Loucy (cell line): ENCODE measurements around the gene ETNK2.
A peak's percentile ranks its signal among the peaks of the same experiment; 100 is the strongest.

Source experiments
- H2AFZ ChIP-seq: fragments of 200-600 bp; sonication (generic); 2 replicates; pipeline ENCODE4 v1.6.0; 2016; ENCODE audit warnings: antibody characterized with exemption, mild to moderate bottlenecking, low read length, moderate library complexity
- H3F3A ChIP-seq: fragments of 200-600 bp; 2 replicates; pipeline ENCODE4 v1.6.0; 2016; ENCODE audit warnings: antibody characterized with exemption, low read depth, mild to moderate bottlenecking
- H3K27me3 ChIP-seq: fragments of 200-600 bp; sonication (generic); 2 replicates; pipeline ENCODE4 v1.6.1; 2014; ENCODE audit warnings: low read length, mild to moderate bottlenecking; ENCODE audit not compliant: insufficient read depth, poor library complexity, severe bottlenecking
- H3K36me3 ChIP-seq: fragments of 200-600 bp; sonication (generic); 2 replicates; pipeline ENCODE4 v1.6.1; 2016; ENCODE audit warnings: low read length; ENCODE audit not compliant: insufficient read depth
- H3K4me1 ChIP-seq: fragments of 200-600 bp; sonication (generic); 2 replicates; pipeline ENCODE4 v1.5.1; 2014; ENCODE audit warnings: low read length, mild to moderate bottlenecking; ENCODE audit not compliant: insufficient read depth, poor library complexity, severe bottlenecking
- H3K4me2 ChIP-seq: fragments of 200-600 bp; sonication (generic); 2 replicates; pipeline ENCODE4 v1.6.0; 2014; ENCODE audit warnings: antibody characterized with exemption, low read length, low read depth, mild to moderate bottlenecking; ENCODE audit not compliant: poor library complexity, severe bottlenecking
- H3K4me3 ChIP-seq: fragments of 200-600 bp; sonication (generic); 2 replicates; pipeline ENCODE4 v1.5.1; 2014; ENCODE audit warnings: low read length, mild to moderate bottlenecking, mixed read lengths; ENCODE audit not compliant: poor library complexity, severe bottlenecking
- H3K79me2 ChIP-seq: fragments of 200-600 bp; sonication (generic); 2 replicates; pipeline ENCODE4 v1.6.1; 2014; ENCODE audit warnings: low read length; ENCODE audit not compliant: insufficient read depth
- H3K9ac ChIP-seq: fragments of 200-600 bp; sonication (generic); 2 replicates; pipeline ENCODE4 v1.6.0; 2014; ENCODE audit warnings: mild to moderate bottlenecking, low read depth, low read length, moderate library complexity; ENCODE audit not compliant: poor library complexity, severe bottlenecking
- H3K9me2 ChIP-seq: fragments of 200-600 bp; sonication (generic); replicated peaks from 2 replicates; pipeline ENCODE4 v1.6.1; 2016; ENCODE audit warnings: low read depth, low read length, mixed read lengths
- H3K9me3 ChIP-seq: fragments of 200-600 bp; sonication (generic); 2 replicates; pipeline ENCODE4 v1.6.1; 2014; ENCODE audit warnings: mild to moderate bottlenecking, antibody characterized with exemption, low read length, low read depth; ENCODE audit not compliant: insufficient read depth
- H4K20me1 ChIP-seq: fragments of 200-600 bp; sonication (generic); 2 replicates; pipeline ENCODE4 v1.6.0; 2014; ENCODE audit warnings: antibody characterized with exemption, low read length, mild to moderate bottlenecking; ENCODE audit not compliant: insufficient read depth, poor library complexity, severe bottlenecking
- EZH2phosphoT487 ChIP-seq: fragments of 200-600 bp; IDR thresholded peaks from 2 replicates; pipeline ENCODE4 v1.6.1; 2018; ENCODE audit warnings: antibody characterized with exemption, mild to moderate bottlenecking, moderate library complexity, borderline replicate concordance
- TF ChIP-seq, protein P1 (sequence below): fragments of 200-600 bp; sonication (generic); conservative IDR thresholded peaks from 2 replicates; pipeline ENCODE4 v1.5.1; 2014; ENCODE audit warnings: mild to moderate bottlenecking, antibody characterized with exemption, low read length

ETNK2 gene

DNA sequence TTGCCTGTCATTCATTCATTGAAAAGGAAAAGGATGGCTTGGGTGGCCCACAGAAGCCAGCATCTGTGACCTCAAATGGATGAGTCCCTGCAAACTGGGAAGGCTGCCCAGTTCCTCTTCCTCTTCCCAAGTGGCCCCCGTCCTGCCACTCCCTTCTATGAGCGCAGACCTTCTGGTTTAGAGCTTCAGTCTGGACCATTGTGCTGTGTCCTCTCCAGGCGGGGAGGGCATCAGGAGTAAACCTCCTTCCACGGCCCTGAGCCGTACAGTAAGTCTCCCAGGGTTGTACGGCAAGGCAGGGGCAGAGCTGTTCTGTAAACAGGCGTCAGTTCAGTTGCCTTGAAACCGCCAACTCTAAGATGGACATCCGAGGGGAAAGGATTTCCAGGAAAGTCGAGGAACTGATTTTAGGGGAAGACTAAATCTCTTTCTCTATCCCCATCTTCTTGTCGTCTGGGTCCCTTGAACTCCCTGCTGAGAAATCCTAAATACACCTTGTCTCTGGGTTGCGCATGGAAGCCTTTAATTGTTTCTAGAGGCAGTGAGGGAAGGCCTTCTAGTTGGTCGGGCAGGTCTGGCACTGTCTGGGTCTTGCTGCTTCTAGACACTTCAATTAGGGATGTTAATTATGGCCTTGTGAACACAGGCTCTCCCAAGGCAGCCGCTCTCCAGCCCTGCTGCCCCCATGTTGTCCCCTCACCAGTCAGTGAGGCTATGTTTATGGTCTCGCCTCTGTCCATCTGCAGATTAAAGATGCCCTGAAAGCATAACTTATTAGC is 56.8 kb downstream of the ETNK2 start:
- Histone ChIP-seq H3F3A (no peaks in the 10 kb centered on the region), H3K9me2 (no peaks in the 10 kb centered on the region), H3K4me1 (peaks cover 26% of the 10 kb centered on the region), H3K36me3 (no peaks in the 10 kb centered on the region), H2AFZ (0 out of 2 replicates have a peak overlapping the region, but pooled peaks have one; percentile 35), H3K9me3 (no peaks in the 10 kb centered on the region), H3K27me3 (no peaks in the 10 kb centered on the region), H3K9ac (no peak overlapping the region), H3K4me2 (no peak overlapping the region), H3K4me3 (no peak overlapping the region), H4K20me1 (no peaks in the 10 kb centered on the region), H3K79me2 (no peaks in the 10 kb centered on the region)
- TF ChIP-seq, protein P1, sequence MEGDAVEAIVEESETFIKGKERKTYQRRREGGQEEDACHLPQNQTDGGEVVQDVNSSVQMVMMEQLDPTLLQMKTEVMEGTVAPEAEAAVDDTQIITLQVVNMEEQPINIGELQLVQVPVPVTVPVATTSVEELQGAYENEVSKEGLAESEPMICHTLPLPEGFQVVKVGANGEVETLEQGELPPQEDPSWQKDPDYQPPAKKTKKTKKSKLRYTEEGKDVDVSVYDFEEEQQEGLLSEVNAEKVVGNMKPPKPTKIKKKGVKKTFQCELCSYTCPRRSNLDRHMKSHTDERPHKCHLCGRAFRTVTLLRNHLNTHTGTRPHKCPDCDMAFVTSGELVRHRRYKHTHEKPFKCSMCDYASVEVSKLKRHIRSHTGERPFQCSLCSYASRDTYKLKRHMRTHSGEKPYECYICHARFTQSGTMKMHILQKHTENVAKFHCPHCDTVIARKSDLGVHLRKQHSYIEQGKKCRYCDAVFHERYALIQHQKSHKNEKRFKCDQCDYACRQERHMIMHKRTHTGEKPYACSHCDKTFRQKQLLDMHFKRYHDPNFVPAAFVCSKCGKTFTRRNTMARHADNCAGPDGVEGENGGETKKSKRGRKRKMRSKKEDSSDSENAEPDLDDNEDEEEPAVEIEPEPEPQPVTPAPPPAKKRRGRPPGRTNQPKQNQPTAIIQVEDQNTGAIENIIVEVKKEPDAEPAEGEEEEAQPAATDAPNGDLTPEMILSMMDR, result no peak
- TF ChIP-seq EZH2phosphoT487, result no peak

DNA sequence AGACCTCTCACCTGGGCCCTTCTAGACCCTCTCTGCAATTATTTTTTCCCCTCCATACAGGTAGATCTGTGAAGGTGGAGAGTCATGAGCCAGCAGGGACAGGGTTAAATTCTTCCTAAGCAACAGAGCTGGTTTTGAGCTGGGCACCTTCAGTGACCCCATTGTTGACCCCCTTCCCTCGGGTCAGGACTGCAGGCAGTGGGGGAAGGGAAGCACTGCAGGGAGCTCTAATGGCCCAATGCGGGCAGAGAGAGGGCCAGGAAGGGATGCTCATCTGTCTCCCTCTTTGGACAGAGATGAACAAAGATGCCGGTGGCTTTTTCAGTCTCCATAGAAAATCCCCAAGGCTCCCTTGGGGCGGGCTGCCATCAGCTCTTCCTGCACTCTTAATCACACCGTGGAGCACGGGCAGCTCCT is 57.5 kb downstream of the ETNK2 start:
- Histone ChIP-seq H2AFZ (no peak overlapping the region), H3K36me3 (no peaks in the 10 kb centered on the region), H3K4me1 (peaks cover 32% of the 10 kb centered on the region), H3K9me3 (no peaks in the 10 kb centered on the region), H4K20me1 (no peaks in the 10 kb centered on the region), H3K79me2 (no peaks in the 10 kb centered on the region), H3K4me3 (no peak overlapping the region), H3K9ac (no peak overlapping the region), H3F3A (no peaks in the 10 kb centered on the region), H3K27me3 (no peaks in the 10 kb centered on the region), H3K4me2 (no peak overlapping the region), H3K9me2 (no peaks in the 10 kb centered on the region)
- no peak for TF ChIP-seq EZH2phosphoT487
- TF ChIP-seq, protein P1, result no peak

- H3K36me3 ChIP-seq, result no peaks in the 10 kb centered on the region
- no peaks in the 10 kb centered on the region for H3K9me3 ChIP-seq
- H3K79me2 ChIP-seq, result no peaks in the 10 kb centered on the region
- no peaks in the 10 kb centered on the region for H3K27me3 ChIP-seq
- H3F3A ChIP-seq, result no peaks in the 10 kb centered on the region
- H3K9me2 ChIP-seq, result no peaks in the 10 kb centered on the region
- no peak overlapping the region for H2AFZ ChIP-seq
- no peak overlapping the region for H3K9ac ChIP-seq
- peaks cover 34% of the 10 kb centered on the region for H3K4me1 ChIP-seq
- no peaks in the 10 kb centered on the region for H4K20me1 ChIP-seq
- H3K4me3 ChIP-seq, result no peak overlapping the region
- TF ChIP-seq EZH2phosphoT487, result no peak
- TF ChIP-seq, protein P1, result no peak
- H3K4me2 ChIP-seq, result peak overlapping the region; percentile 9
Observed at GRCh38 chr1:204093781-204094180, 58.1 kb downstream of the ETNK2 start.
